H9 (cell line): Measurements from ENCODE around the gene ROBO1. TPM values are rescaled to one million over a fixed set of nuclear protein-coding genes. Genes with fewer than 3 reads are reported as not detected.

ENCODE experiments used
- DNase-seq: peaks from one replicate; pipeline ENCODE4 v3.0.0-alpha.2; 2017
- H2AFZ ChIP-seq: one replicate; pipeline ENCODE4 v1.6.1; 2013; ENCODE audit warnings: mild to moderate bottlenecking, low read length, control low read depth, moderate library complexity
- H2AK5ac ChIP-seq: 2 replicates; pipeline ENCODE4 v1.6.1; 2013; ENCODE audit warnings: low read length, control low read depth, mixed read lengths; ENCODE audit not compliant: insufficient read length
- H2BK120ac ChIP-seq: one replicate; pipeline ENCODE4 v1.6.1; 2013; ENCODE audit warnings: low read depth, mild to moderate bottlenecking, low read length, control low read depth, inconsistent platforms; ENCODE audit not compliant: poor library complexity, severe bottlenecking
- H2BK12ac ChIP-seq: 2 replicates; pipeline ENCODE4 v1.6.1; 2013; ENCODE audit warnings: low read length, control low read depth, mixed read lengths, low read depth; ENCODE audit not compliant: insufficient read length
- H2BK15ac ChIP-seq: 2 replicates; pipeline ENCODE4 v1.6.1; 2013; ENCODE audit warnings: low read depth, low read length, control low read depth
- H2BK20ac ChIP-seq: one replicate; pipeline ENCODE4 v1.6.1; 2013; ENCODE audit warnings: low read depth, mild to moderate bottlenecking, low read length, control low read depth, inconsistent platforms; ENCODE audit not compliant: poor library complexity, severe bottlenecking
- H2BK5ac ChIP-seq: 2 replicates; pipeline ENCODE4 v1.6.1; 2013; ENCODE audit warnings: low read length, control low read depth, mixed read lengths; ENCODE audit not compliant: insufficient read length
- H3K14ac ChIP-seq: 2 replicates; pipeline ENCODE4 v1.6.1; 2013; ENCODE audit warnings: low read length, control low read depth; ENCODE audit not compliant: insufficient read depth
- H3K18ac ChIP-seq: 2 replicates; pipeline ENCODE4 v1.6.1; 2013; ENCODE audit warnings: low read depth, mild to moderate bottlenecking, mixed read lengths, low read length, control low read depth; ENCODE audit not compliant: insufficient read length
- H3K23ac ChIP-seq: 2 replicates; pipeline ENCODE4 v1.6.1; 2013; ENCODE audit warnings: low read length, control low read depth, mixed read lengths, low read depth; ENCODE audit not compliant: insufficient read length
- H3K23me2 ChIP-seq: 2 replicates; pipeline ENCODE4 v1.6.1; 2013; ENCODE audit warnings: low read depth, mild to moderate bottlenecking, mixed read lengths, low read length, control low read depth; ENCODE audit not compliant: insufficient read length, poor library complexity, severe bottlenecking
- H3K27ac ChIP-seq: 2 replicates; pipeline ENCODE4 v1.5.1; 2013; ENCODE audit warnings: low read length, control low read depth, mixed read lengths, low read depth; ENCODE audit not compliant: insufficient read length
- H3K27me3 ChIP-seq: 2 replicates; pipeline ENCODE4 v1.6.1; 2013; ENCODE audit warnings: low read length, control low read depth, inconsistent platforms; ENCODE audit not compliant: insufficient read depth
- H3K4ac ChIP-seq: 2 replicates; pipeline ENCODE4 v1.6.1; 2013; ENCODE audit warnings: low read depth, mild to moderate bottlenecking, control low read depth, inconsistent platforms, low read length, moderate library complexity
- H3K4me1 ChIP-seq: 2 replicates; pipeline ENCODE4 v1.6.1; 2013; ENCODE audit warnings: low read length, control low read depth, inconsistent platforms; ENCODE audit not compliant: insufficient read depth
- H3K4me2 ChIP-seq: 2 replicates; pipeline ENCODE4 v1.6.1; 2013; ENCODE audit warnings: low read length, control low read depth, mixed read lengths; ENCODE audit not compliant: insufficient read length, insufficient read depth
- H3K56ac ChIP-seq: 2 replicates; pipeline ENCODE4 v1.6.1; 2013; ENCODE audit warnings: low read depth, mild to moderate bottlenecking, mixed read lengths, low read length, control low read depth; ENCODE audit not compliant: insufficient read length
- H3K79me1 ChIP-seq: 2 replicates; pipeline ENCODE4 v1.6.1; 2013; ENCODE audit warnings: low read depth, mild to moderate bottlenecking, moderate library complexity, low read length, control low read depth, inconsistent platforms; ENCODE audit not compliant: insufficient read depth, poor library complexity, severe bottlenecking
- H3K79me2 ChIP-seq: 2 replicates; pipeline ENCODE4 v1.6.1; 2013; ENCODE audit warnings: low read length, control low read depth, inconsistent platforms; ENCODE audit not compliant: insufficient read depth
- H3K9ac ChIP-seq: 2 replicates; pipeline ENCODE4 v1.6.1; 2013; ENCODE audit warnings: low read length, control low read depth, mixed read lengths; ENCODE audit not compliant: insufficient read length; ENCODE audit errors: extremely low read depth
- H3K9me3 ChIP-seq: one replicate; pipeline ENCODE4 v1.6.1; 2013; ENCODE audit warnings: low read depth, low read length, inconsistent platforms; ENCODE audit not compliant: control insufficient read depth
- H3T11ph ChIP-seq: one replicate; pipeline ENCODE4 v1.6.1; 2013; ENCODE audit warnings: mild to moderate bottlenecking, low read length, control low read depth, inconsistent platforms
- H4K20me1 ChIP-seq: one replicate; pipeline ENCODE4 v1.6.1; 2013; ENCODE audit not compliant: control insufficient read depth, insufficient read length, insufficient read depth
- H4K5ac ChIP-seq: 2 replicates; pipeline ENCODE4 v1.6.1; 2013; ENCODE audit warnings: low read depth, mild to moderate bottlenecking, mixed read lengths, low read length, control low read depth; ENCODE audit not compliant: insufficient read length
- H4K8ac ChIP-seq: replicated peaks from 2 replicates; pipeline ENCODE4 v1.6.1; 2013; ENCODE audit warnings: low read length, control low read depth, mixed read lengths, low read depth; ENCODE audit not compliant: insufficient read length
- H4K91ac ChIP-seq: 2 replicates; pipeline ENCODE4 v1.6.1; 2013; ENCODE audit warnings: low read depth, mild to moderate bottlenecking, moderate library complexity, mixed read lengths, low read length, control low read depth; ENCODE audit not compliant: insufficient read length
- H3K27ac Mint-ChIP-seq, 3 experiments: 2 replicates in 2 of 3; 3 replicates in 1 of 3; pipeline ENCODE4 v1.8.0; 2020 to 2021; ENCODE audit warnings: mixed read lengths in 3 of 3, mild to moderate bottlenecking in 1 of 3, moderate library complexity in 1 of 3
- H3K27me3 Mint-ChIP-seq: 2 replicates; pipeline ENCODE4 v1.8.0; 2021; ENCODE audit warnings: low read depth, mild to moderate bottlenecking, moderate library complexity, mixed read lengths
- H3K36me3 Mint-ChIP-seq, 3 experiments: 2 replicates in 2 of 3; 3 replicates in 1 of 3; pipeline ENCODE4 v1.8.0; 2020 to 2021; ENCODE audit warnings: low read depth in 3 of 3, mixed read lengths in 3 of 3; ENCODE audit not compliant: insufficient read depth in 1 of 3
- H3K4me1 Mint-ChIP-seq, 2 experiments: 2 replicates each; pipeline ENCODE4 v1.8.0; 2020; ENCODE audit warnings: mixed read lengths in 2 of 2
- H3K4me3 Mint-ChIP-seq, 2 experiments: 2 replicates in 1 of 2; 3 replicates in 1 of 2; pipeline ENCODE4 v1.8.0; 2020 to 2021; ENCODE audit warnings: mild to moderate bottlenecking in 2 of 2, mixed read lengths in 2 of 2, moderate library complexity in 1 of 2
- H3K9me3 Mint-ChIP-seq, 2 experiments: 2 replicates in 1 of 2; 3 replicates in 1 of 2; pipeline ENCODE4 v1.8.0; 2020; ENCODE audit warnings: mild to moderate bottlenecking in 2 of 2, mixed read lengths in 2 of 2, moderate library complexity in 1 of 2
- WGBS: extraction: QIAGEN DNeasy Blood & Tissue Kit; methylation state at CpG from one replicate; pipeline ENCODE4 v1.1.7; 2013; ENCODE audit warnings: missing lambda C conversion rate, low lambda C conversion rate, mixed read lengths; ENCODE audit not compliant: insufficient read length; ENCODE audit errors: extremely low coverage; 5-methylcytosine and 5-hydroxymethylcytosine counted together
- total RNA-seq: library from RNA; stranded (reverse); gene quantifications from 2 replicates; pipeline ENCODE4 v1.2.1, GENCODE V29; 2021
- TF ChIP-seq, protein P1 (sequence below): fragments of 200-600 bp; sonication (generic); conservative IDR thresholded peaks from 3 replicates; pipeline ENCODE4 v1.8.0; 2021; ENCODE audit warnings: antibody characterized with exemption, mild to moderate bottlenecking

The ROBO1 gene
- total RNA-seq, 1 experiment from 2014 or later: 62.7 TPM

DNA sequence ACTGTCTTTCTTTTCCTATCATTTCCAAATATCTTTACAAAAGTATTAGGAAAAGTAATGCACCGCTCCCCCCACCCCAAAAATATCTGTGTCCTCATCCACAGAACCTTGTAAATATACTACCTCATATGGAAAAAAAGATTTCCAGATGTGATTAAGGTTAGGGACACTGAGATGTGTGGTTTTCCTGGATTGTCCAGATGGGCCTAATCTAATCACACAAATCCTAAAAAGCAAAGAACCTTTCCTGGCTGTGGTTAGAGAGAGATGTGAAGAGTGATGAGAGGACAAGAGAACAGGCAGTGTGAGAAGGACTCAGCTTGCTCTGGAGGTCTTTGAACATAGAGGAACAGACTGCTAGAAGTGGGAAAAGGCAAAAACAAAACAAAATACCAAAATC lies 77.7 kb downstream of the ROBO1 start:
- H2AK5ac ChIP-seq: no peak overlapping the region
- no peak overlapping the region for H2BK12ac ChIP-seq
- no peaks in the 10 kb centered on the region for H3K36me3 Mint-ChIP-seq
- no peak overlapping the region for H3K4me2 ChIP-seq
- no peaks in the 10 kb centered on the region for H3K79me2 ChIP-seq
- no peak overlapping the region for H4K8ac ChIP-seq
- DNase-seq: no peak
- no peak overlapping the region for H2BK20ac ChIP-seq
- H4K91ac ChIP-seq: no peak overlapping the region
- no peaks in the 10 kb centered on the region for H3K9me3 ChIP-seq
- no peak overlapping the region for H3K23ac ChIP-seq
- no peak overlapping the region for H3K27ac Mint-ChIP-seq
- no peaks in the 10 kb centered on the region; the same call in 1 of the 2 replicates for H3K27me3 Mint-ChIP-seq
- H3K27me3 ChIP-seq: no peaks in the 10 kb centered on the region
- no peak overlapping the region for H2BK5ac ChIP-seq
- H4K20me1 ChIP-seq: no peaks in the 10 kb centered on the region
- H3K79me1 ChIP-seq: no peaks in the 10 kb centered on the region
- WGBS: no CpG with 5 or more reads among the region's 1 CpG
- no peak overlapping the region for H3K4me3 Mint-ChIP-seq
- no peak overlapping the region for H2BK15ac ChIP-seq
- no peaks in the 10 kb centered on the region for H3K4me1 ChIP-seq
- no peaks in the 10 kb centered on the region for H3K9me3 Mint-ChIP-seq
- no peaks in the 10 kb centered on the region for H3K4me1 Mint-ChIP-seq
- TF ChIP-seq, protein P1, sequence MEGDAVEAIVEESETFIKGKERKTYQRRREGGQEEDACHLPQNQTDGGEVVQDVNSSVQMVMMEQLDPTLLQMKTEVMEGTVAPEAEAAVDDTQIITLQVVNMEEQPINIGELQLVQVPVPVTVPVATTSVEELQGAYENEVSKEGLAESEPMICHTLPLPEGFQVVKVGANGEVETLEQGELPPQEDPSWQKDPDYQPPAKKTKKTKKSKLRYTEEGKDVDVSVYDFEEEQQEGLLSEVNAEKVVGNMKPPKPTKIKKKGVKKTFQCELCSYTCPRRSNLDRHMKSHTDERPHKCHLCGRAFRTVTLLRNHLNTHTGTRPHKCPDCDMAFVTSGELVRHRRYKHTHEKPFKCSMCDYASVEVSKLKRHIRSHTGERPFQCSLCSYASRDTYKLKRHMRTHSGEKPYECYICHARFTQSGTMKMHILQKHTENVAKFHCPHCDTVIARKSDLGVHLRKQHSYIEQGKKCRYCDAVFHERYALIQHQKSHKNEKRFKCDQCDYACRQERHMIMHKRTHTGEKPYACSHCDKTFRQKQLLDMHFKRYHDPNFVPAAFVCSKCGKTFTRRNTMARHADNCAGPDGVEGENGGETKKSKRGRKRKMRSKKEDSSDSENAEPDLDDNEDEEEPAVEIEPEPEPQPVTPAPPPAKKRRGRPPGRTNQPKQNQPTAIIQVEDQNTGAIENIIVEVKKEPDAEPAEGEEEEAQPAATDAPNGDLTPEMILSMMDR: no peak
- no peak overlapping the region for H4K5ac ChIP-seq
- H3K9ac ChIP-seq: no peak overlapping the region
- no peak overlapping the region for H3K27ac ChIP-seq
- H3K4ac ChIP-seq: no peak overlapping the region
- no peak overlapping the region for H3T11ph ChIP-seq
- no peak overlapping the region for H2BK120ac ChIP-seq
- H3K14ac ChIP-seq: no peak overlapping the region
- H2AFZ ChIP-seq: no peak overlapping the region
- no peaks in the 10 kb centered on the region for H3K23me2 ChIP-seq
- H3K18ac ChIP-seq: no peak overlapping the region
- H3K56ac ChIP-seq: no peak overlapping the region
